Effector memory CD4-positive, alpha-beta T cell (primary cell): ENCODE data around the gene TTK.

Experiments used
- DNase-seq, 3 donors: peaks; one replicate each; pipeline ENCODE4 v3.0.0-alpha.2; 2020
- H3K27ac ChIP-seq: 2 replicates; pipeline ENCODE4 v1.7.0; 2013; ENCODE audit warnings: mild to moderate bottlenecking, low read length, moderate library complexity; ENCODE audit not compliant: insufficient read depth, poor library complexity, severe bottlenecking
- H3K27me3 ChIP-seq: replicated peaks from 2 replicates; pipeline ENCODE4 v1.7.0; 2013; ENCODE audit warnings: mild to moderate bottlenecking, low read length; ENCODE audit not compliant: insufficient read depth, control insufficient read depth, poor library complexity, severe bottlenecking
- H3K36me3 ChIP-seq: 2 replicates; pipeline ENCODE4 v1.7.0; 2013; ENCODE audit warnings: mild to moderate bottlenecking, low read length, moderate library complexity; ENCODE audit not compliant: control insufficient read depth, insufficient read depth
- H3K4me1 ChIP-seq: 2 replicates; pipeline ENCODE4 v1.7.0; 2013; ENCODE audit warnings: low read length, mild to moderate bottlenecking; ENCODE audit not compliant: control insufficient read depth, insufficient read depth, poor library complexity, severe bottlenecking
- H3K4me3 ChIP-seq: 2 replicates; pipeline ENCODE4 v1.7.0; 2013; ENCODE audit warnings: low read length, low read depth, mild to moderate bottlenecking; ENCODE audit not compliant: insufficient read depth, poor library complexity, severe bottlenecking
- H3K9me3 ChIP-seq: 2 replicates; pipeline ENCODE4 v1.7.0; 2013; ENCODE audit warnings: mild to moderate bottlenecking, low read length, moderate library complexity; ENCODE audit not compliant: control insufficient read depth

TTK gene

GRCh38 chr6:80077067-80077466, 72.6 kb downstream of the TTK start:
- H3K4me1 ChIP-seq, result no peaks in the 10 kb centered on the region
- DNase-seq, result no peak
- no peak overlapping the region for H3K27ac ChIP-seq
- no peaks in the 10 kb centered on the region for H3K27me3 ChIP-seq
- no peak overlapping the region for H3K4me3 ChIP-seq
- no peaks in the 10 kb centered on the region for H3K36me3 ChIP-seq
- no peaks in the 10 kb centered on the region for H3K9me3 ChIP-seq

- Histone ChIP-seq H3K27me3 (no peaks in the 10 kb centered on the region), H3K36me3 (no peaks in the 10 kb centered on the region), H3K27ac (no peak overlapping the region), H3K4me1 (no peaks in the 10 kb centered on the region), H3K4me3 (no peak overlapping the region), H3K9me3 (no peaks in the 10 kb centered on the region)
- no peak for DNase-seq
Measured at GRCh38 chr6:80088637-80089036, 84.2 kb downstream of the TTK start.

- Histone ChIP-seq H3K4me3 (no peak overlapping the region), H3K27me3 (no peaks in the 10 kb centered on the region), H3K36me3 (no peaks in the 10 kb centered on the region), H3K9me3 (no peaks in the 10 kb centered on the region), H3K27ac (no peak overlapping the region), H3K4me1 (no peaks in the 10 kb centered on the region)
- DNase-seq, result no peak
Measured at GRCh38 chr6:80091506-80091905, 87.1 kb downstream of the TTK start.
